HUES64 (cell line): ENCODE measurements around the gene MSS51. TPM values are rescaled to one million over a fixed set of nuclear protein-coding genes. Genes with fewer than 3 reads are reported as not detected.

Experiments
- H3K27ac ChIP-seq: 2 replicates; pipeline ENCODE4 v1.7.0; 2013; ENCODE audit warnings: low read depth, low read length, inconsistent platforms
- H3K27me3 ChIP-seq: 2 replicates; pipeline ENCODE4 v1.6.1; 2013; ENCODE audit warnings: mild to moderate bottlenecking, low read length; ENCODE audit not compliant: insufficient read depth
- H3K36me3 ChIP-seq: 2 replicates; pipeline ENCODE4 v1.6.1; 2013; ENCODE audit warnings: mild to moderate bottlenecking, low read length; ENCODE audit not compliant: insufficient read depth
- H3K4me1 ChIP-seq: 2 replicates; pipeline ENCODE4 v1.6.1; 2013; ENCODE audit warnings: mild to moderate bottlenecking, low read length, moderate library complexity; ENCODE audit not compliant: insufficient read depth
- H3K4me3 ChIP-seq: 2 replicates; pipeline ENCODE4 v1.5.1; 2013; ENCODE audit warnings: mild to moderate bottlenecking, low read length, moderate library complexity
- H3K9ac ChIP-seq: 2 replicates; pipeline ENCODE4 v1.6.1; 2013; ENCODE audit warnings: mild to moderate bottlenecking, low read depth, low read length
- H3K9me3 ChIP-seq: 2 replicates; pipeline ENCODE4 v1.6.1; 2013; ENCODE audit warnings: low read depth, low read length; ENCODE audit not compliant: insufficient read depth
- WGBS: fragments of 150-250, 120-280 bp; methylation state at CpG from one replicate; pipeline ENCODE4 v1.1.7; 2013; ENCODE audit warnings: missing lambda C conversion rate; 5-methylcytosine and 5-hydroxymethylcytosine counted together
- polyA plus RNA-seq, 2 experiments: library from polyadenylated mRNA; stranded (reverse); fragments of 50-300 nt; gene quantifications; one replicate each; pipeline ENCODE4 v1.2.3, GENCODE V29; 2013

The MSS51 gene
- polyA plus RNA-seq (2013, experiment 1 of 2), result 0.55 TPM
- 0.70 TPM for polyA plus RNA-seq (2013, experiment 2 of 2)

DNA sequence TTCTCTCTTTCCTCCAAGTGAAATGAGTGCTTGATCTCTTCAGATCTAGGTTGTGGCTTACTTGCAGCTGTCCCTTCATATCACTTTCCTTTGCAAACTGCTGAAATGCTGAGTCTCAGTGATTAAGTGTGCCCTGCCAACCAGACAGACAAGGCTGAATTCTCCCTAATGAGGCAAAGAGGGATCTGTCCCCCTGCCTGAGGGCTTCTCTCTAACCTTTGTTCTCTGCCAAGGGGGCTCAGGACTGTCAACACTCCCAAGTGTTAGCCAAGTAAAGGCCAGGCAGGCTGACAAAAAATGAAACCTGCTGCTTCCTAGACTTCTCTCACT, at the start of gene MSS51:
Gene MSS51 (minus strand): TSS at position 24 of the 330 bp plus-strand sequence. CDS start 5,277 bp downstream, outside the sequence.
- H3K36me3 ChIP-seq, result peaks cover 22% of the 10 kb centered on the region
- H3K27me3 ChIP-seq, result no peaks in the 10 kb centered on the region
- no peaks in the 10 kb centered on the region for H3K9me3 ChIP-seq
- H3K4me3 ChIP-seq, result no peak within 1 kb of the TSS
- no peak within 1 kb of the TSS for H3K9ac ChIP-seq
- peaks cover 4% of the 10 kb centered on the region; the same call in 1 of the 2 replicates for H3K4me1 ChIP-seq
- no peak within 1 kb of the TSS for H3K27ac ChIP-seq

DNA sequence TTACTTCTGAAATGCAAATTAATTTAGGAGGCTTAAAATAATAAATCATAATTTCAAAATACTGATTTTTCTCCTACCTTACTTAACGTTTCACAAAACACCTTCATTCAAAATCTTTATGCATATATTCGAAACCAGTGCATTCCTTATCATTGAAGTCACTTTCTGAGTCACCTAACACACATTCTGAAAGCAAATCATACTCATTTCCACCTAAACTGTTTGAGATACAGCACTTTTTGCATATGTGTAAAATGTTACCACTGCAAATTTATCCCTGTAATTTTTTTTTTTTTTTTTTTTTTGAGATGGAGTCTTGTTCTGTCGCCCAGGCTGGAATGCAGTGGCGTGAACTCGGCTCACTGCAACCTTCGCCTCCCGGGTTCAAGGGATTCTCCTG, 46.8 kb upstream of the MSS51 start:
- peaks cover 53% of the 10 kb centered on the region for H3K36me3 ChIP-seq
- 93% methylated on average over 7 of the region's 7 CpGs for WGBS
- H3K9me3 ChIP-seq, result no peaks in the 10 kb centered on the region
- no peaks in the 10 kb centered on the region for H3K4me1 ChIP-seq
- H3K27me3 ChIP-seq, result no peaks in the 10 kb centered on the region
- no peak overlapping the region for H3K27ac ChIP-seq
- H3K4me3 ChIP-seq, result no peak overlapping the region
- no peak overlapping the region for H3K9ac ChIP-seq

DNA sequence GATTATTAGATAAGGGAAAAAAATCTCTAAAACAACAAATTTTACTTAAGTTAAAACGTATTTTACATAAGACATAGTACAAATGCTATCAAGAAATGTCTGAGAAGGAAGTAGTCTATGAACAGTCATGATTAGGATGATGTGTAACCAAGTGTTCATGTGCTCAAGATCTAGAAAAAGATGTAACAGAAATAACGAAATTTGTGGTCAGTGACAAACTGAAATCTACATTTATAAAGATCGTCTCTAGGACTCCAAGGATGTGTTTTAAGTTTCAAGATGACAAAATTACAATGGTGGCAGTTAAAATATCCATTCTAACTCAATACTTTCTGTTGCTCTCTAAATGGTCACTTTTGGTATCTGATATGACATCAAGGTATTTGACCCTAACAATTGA, 45.3 kb upstream of the MSS51 start:
- peaks cover 66% of the 10 kb centered on the region for H3K36me3 ChIP-seq
- no peaks in the 10 kb centered on the region for H3K27me3 ChIP-seq
- H3K9ac ChIP-seq, result no peak overlapping the region
- no peaks in the 10 kb centered on the region for H3K4me1 ChIP-seq
- H3K27ac ChIP-seq, result no peak overlapping the region
- 86% methylated on average over 3 of the region's 3 CpGs for WGBS
- no peak overlapping the region for H3K4me3 ChIP-seq
- no peaks in the 10 kb centered on the region for H3K9me3 ChIP-seq

DNA sequence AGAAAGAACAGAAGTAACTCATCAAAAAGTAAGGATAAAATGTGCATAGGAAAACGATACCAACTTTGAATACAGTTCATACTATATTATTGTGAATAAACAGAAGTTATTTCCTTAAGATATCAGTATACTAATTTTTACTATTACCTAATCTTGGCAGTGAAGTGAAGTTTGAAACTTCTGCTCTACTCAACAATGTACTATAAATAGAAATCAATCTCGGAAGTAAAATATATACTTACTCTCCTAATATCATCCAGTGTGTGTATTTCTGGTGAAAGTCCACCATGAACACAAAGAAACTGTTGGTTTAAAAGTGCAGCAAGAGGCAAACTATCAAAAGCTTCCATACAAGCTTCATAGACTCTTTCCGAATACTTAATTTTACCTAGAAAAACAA, 37.9 kb upstream of the MSS51 start:
- no peaks in the 10 kb centered on the region for H3K27me3 ChIP-seq
- peaks cover 95% of the 10 kb centered on the region for H3K36me3 ChIP-seq
- no peaks in the 10 kb centered on the region for H3K9me3 ChIP-seq
- no CpG with 5 or more reads among the region's 3 CpGs for WGBS
- H3K27ac ChIP-seq, result no peak overlapping the region
- H3K4me3 ChIP-seq, result no peak overlapping the region
- H3K9ac ChIP-seq, result no peak overlapping the region
- no peaks in the 10 kb centered on the region for H3K4me1 ChIP-seq

DNA sequence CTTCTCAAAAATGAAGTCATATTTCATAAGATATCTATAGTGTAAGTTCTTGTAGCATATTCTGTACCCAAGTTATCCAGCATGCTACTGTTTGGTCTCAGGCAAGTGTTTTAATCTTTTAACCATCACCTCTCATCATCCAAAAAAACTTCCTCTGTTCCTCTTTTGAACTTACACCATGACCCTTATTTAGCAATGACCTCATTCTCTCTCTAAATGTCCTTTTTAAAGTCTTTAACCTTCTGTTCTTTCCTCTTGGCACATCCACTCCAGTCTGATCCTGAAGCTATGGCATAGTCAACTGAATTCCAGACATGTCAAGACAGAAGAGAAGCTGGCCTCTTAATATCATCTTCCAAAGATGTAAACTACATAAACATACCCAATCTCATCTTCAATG, 36.2 kb upstream of the MSS51 start:
- no peak overlapping the region for H3K4me3 ChIP-seq
- H3K27me3 ChIP-seq, result no peaks in the 10 kb centered on the region
- peaks cover 95% of the 10 kb centered on the region for H3K36me3 ChIP-seq
- H3K4me1 ChIP-seq, result no peaks in the 10 kb centered on the region
- H3K9ac ChIP-seq, result no peak overlapping the region
- no peaks in the 10 kb centered on the region for H3K9me3 ChIP-seq
- H3K27ac ChIP-seq, result no peak overlapping the region

DNA sequence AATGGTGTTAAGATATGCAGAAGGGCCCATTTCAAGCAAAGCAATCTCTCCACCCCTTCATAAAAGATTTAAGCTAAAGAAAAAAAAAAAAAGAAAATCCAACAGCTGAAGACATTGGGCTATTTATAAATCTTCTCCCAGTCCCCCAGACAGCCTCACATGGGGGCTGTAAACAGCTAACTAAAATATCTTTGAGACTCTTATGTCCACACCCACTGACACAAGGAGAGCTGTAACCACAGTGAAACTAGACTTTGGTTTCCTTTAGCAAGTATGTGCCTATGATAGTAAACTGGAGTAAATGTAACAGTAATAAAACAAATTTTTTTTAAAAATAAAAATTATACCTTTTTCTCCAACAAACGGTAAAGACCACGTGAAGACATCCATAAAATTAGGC, 33.8 kb upstream of the MSS51 start:
- Histone ChIP-seq H3K4me3 (no peak overlapping the region), H3K4me1 (no peaks in the 10 kb centered on the region), H3K27me3 (no peaks in the 10 kb centered on the region), H3K36me3 (peaks cover 81% of the 10 kb centered on the region), H3K9me3 (no peaks in the 10 kb centered on the region), H3K27ac (no peak overlapping the region), H3K9ac (no peak overlapping the region)
- WGBS, result 85% methylated on average over 2 of the region's 2 CpGs

DNA sequence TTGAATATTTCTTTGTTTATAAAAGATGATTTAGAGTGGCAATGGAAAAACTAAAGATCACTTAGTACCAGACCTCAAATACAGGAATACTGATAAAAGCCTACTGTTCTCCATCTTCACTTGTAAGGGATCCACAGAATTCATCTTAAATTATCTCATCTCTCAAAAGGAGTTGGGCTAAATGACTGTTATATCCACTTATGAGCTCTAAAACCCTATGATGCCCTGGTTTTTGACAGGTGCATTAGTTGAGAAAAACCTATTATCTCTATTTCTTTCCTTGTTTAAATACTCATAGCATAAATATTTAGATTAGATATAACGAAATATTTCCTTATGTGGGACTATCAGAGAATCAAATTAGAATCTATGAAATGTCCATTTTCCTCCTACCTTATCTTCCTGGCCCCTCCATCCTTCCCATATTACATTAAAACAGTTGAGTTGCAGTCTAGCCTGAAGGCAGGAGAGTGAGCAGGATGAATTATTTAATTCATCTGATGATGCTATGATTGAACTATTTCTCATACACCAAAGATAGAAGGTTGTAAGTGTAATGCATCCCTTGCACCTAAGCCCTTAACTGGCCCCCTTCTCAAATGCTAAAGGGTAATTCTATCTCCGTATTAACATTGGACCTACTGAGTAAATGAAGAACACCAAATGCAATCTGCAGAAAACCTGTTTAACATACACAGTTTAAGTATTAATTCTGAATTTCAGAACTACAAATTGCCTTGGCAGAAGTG, 32.8 kb upstream of the MSS51 start:
- Histone ChIP-seq H3K9me3 (no peaks in the 10 kb centered on the region), H3K4me3 (no peak overlapping the region), H3K4me1 (no peaks in the 10 kb centered on the region), H3K27me3 (no peaks in the 10 kb centered on the region), H3K9ac (no peak overlapping the region), H3K27ac (no peak overlapping the region), H3K36me3 (peaks cover 70% of the 10 kb centered on the region)
- WGBS, result 100% methylated on average over 1 of the region's 2 CpGs

DNA sequence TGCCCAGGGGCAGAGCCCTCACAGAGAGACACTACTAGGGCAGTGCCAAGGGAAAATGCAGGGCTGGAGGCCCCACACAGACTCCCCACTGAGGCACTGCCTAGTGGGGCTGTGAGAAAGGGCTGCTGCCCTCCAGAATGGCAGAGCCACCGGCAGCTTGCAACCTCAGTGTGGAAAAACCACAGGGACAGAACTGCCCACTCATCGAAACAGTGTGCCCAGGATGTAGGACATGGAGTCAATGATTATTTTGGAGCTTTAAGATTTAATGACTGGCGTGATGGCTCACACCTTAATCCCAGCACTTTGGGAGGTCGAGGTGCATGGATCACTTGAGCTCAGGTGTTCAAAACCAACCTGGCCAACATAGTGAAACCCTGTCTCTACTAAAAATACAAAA, 27.5 kb upstream of the MSS51 start:
- no peaks in the 10 kb centered on the region for H3K9me3 ChIP-seq
- H3K4me3 ChIP-seq, result no peak overlapping the region
- no peaks in the 10 kb centered on the region for H3K4me1 ChIP-seq
- no peak overlapping the region for H3K27ac ChIP-seq
- H3K36me3 ChIP-seq, result peaks cover 22% of the 10 kb centered on the region
- H3K9ac ChIP-seq, result no peak overlapping the region
- no peaks in the 10 kb centered on the region for H3K27me3 ChIP-seq
- 90% methylated on average over 4 of the region's 4 CpGs for WGBS

DNA sequence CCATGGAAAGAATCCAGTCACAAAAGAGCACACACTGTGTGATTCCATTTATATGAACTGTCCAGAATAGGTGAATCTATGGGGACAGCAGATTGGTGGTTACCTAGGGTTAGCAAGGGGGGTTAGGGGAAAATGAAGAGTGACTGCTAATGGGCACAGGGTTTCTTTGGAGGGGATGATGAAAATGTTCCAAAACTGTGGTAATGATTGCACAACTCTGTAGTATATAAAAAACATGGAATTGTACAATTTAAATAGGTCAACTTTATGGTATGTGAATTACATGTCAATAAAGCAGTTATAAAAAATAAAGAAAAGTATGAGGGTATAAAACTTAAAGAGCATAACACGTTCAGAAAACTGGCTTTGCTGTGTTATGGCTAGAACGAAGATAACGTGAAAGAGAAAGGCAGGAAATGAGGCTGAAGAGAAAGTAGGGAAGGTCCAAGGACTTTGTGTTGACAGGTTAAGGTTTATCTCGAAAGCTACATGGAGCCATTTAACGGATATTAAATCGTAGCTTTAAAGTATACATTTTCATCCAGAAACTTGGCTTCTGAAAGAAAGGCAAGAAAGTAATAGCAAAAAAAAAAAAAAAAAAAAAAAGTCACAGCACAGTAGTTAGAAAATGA, 26.4 kb upstream of the MSS51 start:
- H3K27ac ChIP-seq, result no peak overlapping the region
- H3K4me1 ChIP-seq, result no peaks in the 10 kb centered on the region
- H3K27me3 ChIP-seq, result no peaks in the 10 kb centered on the region
- no peak overlapping the region for H3K4me3 ChIP-seq
- H3K9me3 ChIP-seq, result no peaks in the 10 kb centered on the region
- H3K9ac ChIP-seq, result no peak overlapping the region
- peaks cover 14% of the 10 kb centered on the region for H3K36me3 ChIP-seq
- WGBS, result 92% methylated on average over 6 of the region's 6 CpGs

DNA sequence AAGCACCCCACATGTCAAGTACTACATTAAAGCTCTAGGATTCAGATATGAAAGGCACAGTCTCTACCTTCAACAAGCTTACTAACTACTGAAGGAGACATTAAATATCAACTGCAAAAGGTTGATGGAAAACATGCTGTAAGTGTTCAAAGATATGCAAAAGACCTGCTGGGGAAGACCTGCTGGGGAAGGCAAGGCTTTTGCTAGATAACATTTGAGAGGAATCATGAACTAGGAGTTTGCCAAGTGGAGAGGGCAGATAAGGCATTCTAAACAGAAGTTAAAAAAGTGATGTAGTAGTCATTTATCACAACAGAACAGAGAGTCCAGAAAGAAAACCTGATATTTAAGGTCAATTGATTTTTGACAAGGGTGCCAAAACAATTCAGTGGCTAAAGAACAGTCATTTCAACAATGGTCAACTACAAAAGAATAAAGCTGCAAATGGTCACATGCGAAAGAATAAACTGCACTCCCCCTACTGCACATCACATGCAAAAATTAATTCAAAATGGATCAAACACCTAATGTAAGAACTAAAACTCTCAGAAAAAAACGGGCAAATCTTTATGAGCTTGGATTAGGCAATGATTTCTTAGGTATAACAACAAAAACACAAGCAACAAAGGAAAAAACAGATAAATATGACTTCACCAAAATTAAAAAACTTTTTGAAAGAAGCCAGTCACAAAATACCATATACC, 23.0 kb upstream of the MSS51 start:
- H3K9ac ChIP-seq, result no peak overlapping the region
- peaks cover 29% of the 10 kb centered on the region for H3K36me3 ChIP-seq
- whole genome bisulfite sequencing, result 86% methylated on average over 2 of the region's 2 CpGs
- no peak overlapping the region for H3K27ac ChIP-seq
- H3K27me3 ChIP-seq, result no peaks in the 10 kb centered on the region
- no peaks in the 10 kb centered on the region for H3K9me3 ChIP-seq
- H3K4me1 ChIP-seq, result no peaks in the 10 kb centered on the region
- no peak overlapping the region for H3K4me3 ChIP-seq

DNA sequence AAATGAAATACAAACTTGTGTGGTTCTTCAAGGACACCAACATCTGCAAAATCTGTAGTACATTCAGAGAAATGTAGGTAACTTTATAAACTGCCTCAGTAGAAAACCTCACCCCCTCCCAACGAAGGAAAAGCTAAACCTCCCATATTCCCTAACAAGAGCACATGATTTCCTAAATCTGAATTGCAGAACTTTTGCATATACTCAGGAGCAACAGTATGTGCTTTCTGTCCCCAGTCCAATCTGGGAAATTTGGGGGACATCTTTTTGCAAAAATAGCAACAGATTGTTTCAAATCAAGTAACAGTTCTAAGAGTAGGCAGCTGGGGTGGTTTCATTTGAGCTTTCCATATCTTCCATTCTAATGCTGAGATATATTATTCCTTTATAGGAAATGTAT, 15.8 kb upstream of the MSS51 start:
- peaks cover 33% of the 10 kb centered on the region for H3K36me3 ChIP-seq
- 82% methylated on average over 1 of the region's 1 CpG for WGBS
- H3K9ac ChIP-seq, result no peak overlapping the region
- no peaks in the 10 kb centered on the region for H3K4me1 ChIP-seq
- no peak overlapping the region for H3K4me3 ChIP-seq
- H3K27ac ChIP-seq, result no peak overlapping the region
- no peaks in the 10 kb centered on the region for H3K9me3 ChIP-seq
- H3K27me3 ChIP-seq, result no peaks in the 10 kb centered on the region
